Gastrocnemius medialis (tissue), 4 donors: ENCODE data around the gene KAZALD1. TPM values are rescaled to one million over a fixed set of nuclear protein-coding genes. Genes with fewer than 3 reads are reported as not detected.

ENCODE experiments used
- ATAC-seq, 2 donors: fragments of 150-250 bp; one replicate each; pipeline ENCODE4 v1.9.1; 2016
- DNase-seq, 2 donors: peaks; one replicate each; pipeline ENCODE4 v3.0.0-alpha.2; 2019
- H3K27ac ChIP-seq, 4 donors: fragments of 200-600 bp; sonication (generic); 1 replicate in 1 of 4; 2 replicates in 3 of 4; pipeline ENCODE4 v1.5.1; 2016 to 2018; ENCODE audit warnings: mild to moderate bottlenecking in 2 of 4, moderate library complexity in 1 of 4
- H3K27me3 ChIP-seq, 3 donors: fragments of 200-600 bp; sonication (generic) in 2 of 3; 1 replicate in 1 of 3; 2 replicates in 2 of 3; pipeline versions ENCODE4 v1.5.1 to v1.6.0; 2016 to 2019; ENCODE audit warnings: mild to moderate bottlenecking in 1 of 3, moderate library complexity in 1 of 3
- H3K36me3 ChIP-seq, 2 donors: fragments of 200-600 bp; sonication (generic) in 1 of 2; one replicate each; pipeline ENCODE4 v1.5.1; 2017 to 2018
- H3K4me1 ChIP-seq, 2 donors: fragments of 200-600 bp; sonication (generic) in 1 of 2; one replicate each; pipeline ENCODE4 v1.5.1; 2016 to 2017; ENCODE audit warnings: mild to moderate bottlenecking in 2 of 2
- H3K4me3 ChIP-seq, 4 donors: fragments of 200-600 bp; sonication (generic) in 3 of 4; 1 replicate in 1 of 4; 2 replicates in 3 of 4; pipeline ENCODE4 v1.5.1; 2016 to 2019; ENCODE audit warnings: mild to moderate bottlenecking in 2 of 4
- H3K9me3 ChIP-seq, 3 donors: fragments of 200-600 bp; sonication (generic) in 2 of 3; 1 replicate in 1 of 3; 2 replicates in 2 of 3; pipeline ENCODE4 v1.5.1; 2016 to 2019
- CTCF ChIP-seq, 5 experiments: fragments of 450-650 bp in 3 of 5; fragments of 200-600 bp in 2 of 5; sonication (generic) in 2 of 5; IDR thresholded peaks in 4 of 5; conservative IDR thresholded peaks in 1 of 5; 1 replicate in 4 of 5; 2 replicates in 1 of 5; pipeline ENCODE4 v1.5.1; 2016 to 2019; ENCODE audit warnings: antibody characterized with exemption in 5 of 5, mild to moderate bottlenecking in 3 of 5, moderate library complexity in 3 of 5
- POLR2A ChIP-seq, 2 donors: fragments of 450-650 bp; IDR thresholded peaks; one replicate each; pipeline ENCODE4 v1.6.1; 2017; ENCODE audit warnings: antibody characterized with exemption in 2 of 2, mild to moderate bottlenecking in 2 of 2, moderate library complexity in 2 of 2
- in situ Hi-C, 4 donors: fragments of 200-750 bp; cut with MboI; loops; one replicate each; pipeline versions ENCODE4 v1.15.0 to v1.8.0; 2017; ENCODE audit warnings: low sequenced_read_pairs in 4 of 4
- intact Hi-C: fragments of 100-400 bp; cut with DNase I; formaldehyde crosslinking; loops from one replicate; pipeline ENCODE4 v1.15.1; 2023; ENCODE audit warnings: low total_unique reads
- total RNA-seq, 4 donors: library from RNA; depleted of rRNA; stranded (reverse); fragments of >200 nt; gene quantifications; one replicate each; pipeline versions ENCODE4 v1.1.0 to v1.2.3, GENCODE V29; 2016

The KAZALD1 gene
- total RNA-seq, 4 donors from 2014 or later = 1.7 to 3.6 (median 2.2) TPM

- intact Hi-C loops (no loop called here), in situ Hi-C loops (no loop called here)
- Histone ChIP-seq H3K27ac (no peak overlapping the region), H3K27me3 (peaks cover 42 to 44% (median 43%) of the 10 kb centered on the region in 3 donors), H3K4me1 (no peaks in the 10 kb centered on the region), H3K9me3 (no peaks in the 10 kb centered on the region), H3K36me3 (no peaks in the 10 kb centered on the region), H3K4me3 (no peak overlapping the region)
- TF ChIP-seq POLR2A (IDR thresholded peaks at IDR 0.05) (no peak), CTCF (IDR thresholded peaks at IDR 0.05 in 4 of 5, conservative IDR thresholded peaks at IDR 0.05 in 1 of 5) (no peak)
- no peak for DNase-seq
- ATAC-seq = no peak
Observed at GRCh38 chr10:101090597-101090996, 28.8 kb downstream of the KAZALD1 start.

GRCh38 chr10:101091546-101092290 lies 29.9 kb downstream of the KAZALD1 start:
- intact Hi-C loops (no loop called here), in situ Hi-C loops (no loop called here)
- H3K4me1 ChIP-seq = no peaks in the 10 kb centered on the region
- TF ChIP-seq POLR2A (IDR thresholded peaks at IDR 0.05) = no peak
- no peak for TF ChIP-seq CTCF (IDR thresholded peaks at IDR 0.05 in 4 of 5, conservative IDR thresholded peaks at IDR 0.05 in 1 of 5)
- no peak overlapping the region for H3K27ac ChIP-seq
- peaks cover 32 to 44% (median 33%) of the 10 kb centered on the region in 3 donors for H3K27me3 ChIP-seq
- DNase-seq = no peak
- no peak for ATAC-seq
- no peaks in the 10 kb centered on the region for H3K9me3 ChIP-seq
- no peak overlapping the region for H3K4me3 ChIP-seq
- no peaks in the 10 kb centered on the region for H3K36me3 ChIP-seq

GRCh38 chr10:101092881-101093354 lies 31.1 kb downstream of the KAZALD1 start:
- DNase-seq (no peak), ATAC-seq (no peak)
- no peaks in the 10 kb centered on the region for H3K9me3 ChIP-seq
- no peak for TF ChIP-seq CTCF (IDR thresholded peaks at IDR 0.05 in 4 of 5, conservative IDR thresholded peaks at IDR 0.05 in 1 of 5)
- TF ChIP-seq POLR2A (IDR thresholded peaks at IDR 0.05) = no peak
- peaks cover 21 to 41% (median 21%) of the 10 kb centered on the region in 3 donors for H3K27me3 ChIP-seq
- intact Hi-C loops = no loop called here
- no peak overlapping the region for H3K27ac ChIP-seq
- in situ Hi-C loops = no loop called here
- no peak overlapping the region for H3K4me3 ChIP-seq
- no peaks in the 10 kb centered on the region for H3K4me1 ChIP-seq
- no peaks in the 10 kb centered on the region for H3K36me3 ChIP-seq

- TF ChIP-seq CTCF (IDR thresholded peaks at IDR 0.05 in 4 of 5, conservative IDR thresholded peaks at IDR 0.05 in 1 of 5) (no peak), POLR2A (IDR thresholded peaks at IDR 0.05) (no peak)
- intact Hi-C loops = no loop called here
Observed at GRCh38 chr10:101094121-101094879, 32.5 kb downstream of the KAZALD1 start.

More at GRCh38 chr10:101094121-101094879, 32.5 kb downstream of the KAZALD1 start:
- Histone ChIP-seq H3K4me3 (no peak overlapping the region), H3K9me3 (no peaks in the 10 kb centered on the region), H3K4me1 (no peaks in the 10 kb centered on the region), H3K27ac (no peak overlapping the region), H3K27me3 (peaks cover 7 to 33% (median 11%) of the 10 kb centered on the region in 3 donors), H3K36me3 (no peaks in the 10 kb centered on the region)
- ATAC-seq (no peak), DNase-seq (no peak)
- in situ Hi-C loops = no loop called here
